IMR-90 (cell line): ENCODE data around the gene PIAS1. TPM values are rescaled to one million over a fixed set of nuclear protein-coding genes. Genes with fewer than 3 reads are reported as not detected.

Source experiments
- ATAC-seq: fragments of 200-7000 bp; cut with Tn5 transposase; 2 replicates; pipeline ENCODE4 v1.9.1; 2020; ENCODE audit warnings: low read depth, mild to moderate bottlenecking, moderate library complexity
- BruUV-seq: library from RNA; stranded (reverse); fragments of 400-500 nt; replicated peaks from 2 replicates; lab custom pipeline; 2021; lab: Mats Ljungman, UMichigan
- CTCF ChIA-PET: fragments of 300-600 bp; formaldehyde crosslinking; extraction: SDS; loops from one replicate; lab custom pipeline; 2021; ENCODE audit warnings: antibody characterized with exemption; lab: Yijun Ruan, JAX
- POLR2A ChIA-PET: fragments of 300-600 bp; sonication (Branson Sonifier 250); formaldehyde crosslinking; loops from one replicate; lab custom pipeline; 2022; ENCODE audit warnings: antibody characterized with exemption; ENCODE audit not compliant: unreplicated experiment; lab: Charles Lee
- DNase-seq: peaks from one replicate; pipeline ENCODE4 v3.0.0; 2013
- H2AFZ ChIP-seq: replicated peaks from 2 replicates; pipeline ENCODE3; 2013; ENCODE audit warnings: low read length, mild to moderate bottlenecking; ENCODE audit not compliant: poor library complexity
- H2AK5ac ChIP-seq: 2 replicates; pipeline ENCODE4 v1.6.1; 2013; ENCODE audit warnings: low read depth, low read length, inconsistent platforms
- H2AK9ac ChIP-seq: replicated peaks from 2 replicates; pipeline ENCODE3; 2013; ENCODE audit warnings: mild to moderate bottlenecking, low read depth, low read length, moderate library complexity; ENCODE audit not compliant: poor library complexity
- H2BK120ac ChIP-seq: 2 replicates; pipeline ENCODE4 v1.6.1; 2013; ENCODE audit warnings: low read depth, low read length, inconsistent platforms
- H2BK15ac ChIP-seq: 3 replicates; pipeline ENCODE4 v1.6.1; 2013; ENCODE audit warnings: low read depth, low read length, inconsistent platforms
- H2BK20ac ChIP-seq: 2 replicates; pipeline ENCODE4 v1.6.1; 2013; ENCODE audit warnings: low read depth, mild to moderate bottlenecking, inconsistent platforms, low read length, moderate library complexity
- H2BK5ac ChIP-seq: 2 replicates; pipeline ENCODE4 v1.6.1; 2013; ENCODE audit warnings: mild to moderate bottlenecking, low read depth, low read length, inconsistent platforms; ENCODE audit not compliant: poor library complexity, severe bottlenecking
- H3K14ac ChIP-seq: replicated peaks from 2 replicates; pipeline ENCODE4 v1.6.1; 2013; ENCODE audit warnings: low read depth, low read length, inconsistent platforms
- H3K18ac ChIP-seq: 2 replicates; pipeline ENCODE4 v1.6.1; 2013; ENCODE audit warnings: low read depth, low read length, control low read depth
- H3K23ac ChIP-seq: 2 replicates; pipeline ENCODE4 v1.6.1; 2013; ENCODE audit warnings: low read depth, low read length, inconsistent platforms
- H3K27ac ChIP-seq: 2 replicates; pipeline ENCODE4 v1.5.1; 2013; ENCODE audit warnings: mild to moderate bottlenecking, control low read depth, low read length; ENCODE audit not compliant: insufficient read depth
- H3K27me3 ChIP-seq: 2 replicates; pipeline ENCODE4 v1.6.1; 2013; ENCODE audit warnings: low read length; ENCODE audit not compliant: control insufficient read depth, insufficient read depth
- H3K36me3 ChIP-seq: 2 replicates; pipeline ENCODE4 v1.6.1; 2013; ENCODE audit warnings: low read length, mixed read lengths; ENCODE audit not compliant: control insufficient read depth, insufficient read depth
- H3K4ac ChIP-seq: 2 replicates; pipeline ENCODE4 v1.6.1; 2013; ENCODE audit warnings: low read depth, low read length, inconsistent platforms
- H3K4me1 ChIP-seq: 2 replicates; pipeline ENCODE4 v1.6.1; 2013; ENCODE audit warnings: low read length, mixed read lengths; ENCODE audit not compliant: control insufficient read depth, insufficient read depth
- H3K4me2 ChIP-seq: 2 replicates; pipeline ENCODE4 v1.6.1; 2013; ENCODE audit warnings: low read depth, mild to moderate bottlenecking, control low read depth, low read length, moderate library complexity
- H3K4me3 ChIP-seq: 2 replicates; pipeline ENCODE4 v1.5.1; 2013; ENCODE audit warnings: low read depth, mild to moderate bottlenecking, control low read depth, low read length, moderate library complexity; ENCODE audit not compliant: insufficient read depth
- H3K56ac ChIP-seq: 2 replicates; pipeline ENCODE4 v1.6.1; 2013; ENCODE audit warnings: low read length, inconsistent platforms; ENCODE audit not compliant: insufficient read depth; ENCODE audit errors: extremely low read depth
- H3K79me1 ChIP-seq, 2 experiments: 2 replicates each; pipeline ENCODE4 v1.6.1; 2013; ENCODE audit warnings: low read length in 2 of 2, inconsistent platforms in 1 of 2, low read depth in 1 of 2
- H3K9ac ChIP-seq: 2 replicates; pipeline ENCODE4 v1.6.1; 2013; ENCODE audit warnings: low read depth, low read length, control low read depth
- H3K9me1 ChIP-seq: 2 replicates; pipeline ENCODE4 v1.6.1; 2013; ENCODE audit warnings: low read length, inconsistent platforms; ENCODE audit not compliant: insufficient read depth
- H3K9me3 ChIP-seq: 2 replicates; pipeline ENCODE4 v1.6.1; 2013; ENCODE audit warnings: low read length; ENCODE audit not compliant: control insufficient read depth, insufficient read depth
- H4K20me1 ChIP-seq: 2 replicates; pipeline ENCODE4 v1.6.1; 2013; ENCODE audit warnings: low read length, inconsistent platforms; ENCODE audit not compliant: insufficient read depth
- H4K5ac ChIP-seq: 2 replicates; pipeline ENCODE4 v1.6.1; 2013; ENCODE audit warnings: mild to moderate bottlenecking, low read depth, low read length, control low read depth
- H4K8ac ChIP-seq, 2 experiments: 2 replicates each; pipeline ENCODE4 v1.6.1; 2013; ENCODE audit warnings: low read depth in 2 of 2, low read length in 2 of 2, control low read depth in 1 of 2, inconsistent platforms in 1 of 2
- H4K91ac ChIP-seq: 2 replicates; pipeline ENCODE4 v1.6.1; 2013; ENCODE audit warnings: low read depth, low read length, inconsistent platforms; ENCODE audit not compliant: insufficient read depth
- CEBPB ChIP-seq: IDR thresholded peaks from 2 replicates; pipeline ENCODE4 v1.6.1; 2012; ENCODE audit warnings: low read depth, low read length, improper control_type of control experiment
- CHD1 ChIP-seq: IDR thresholded peaks from 2 replicates; pipeline ENCODE4 v1.6.1; 2012; ENCODE audit warnings: low read depth, low read length, improper control_type of control experiment
- ELK1 ChIP-seq: fragments of 150-350 bp; IDR thresholded peaks from 2 replicates; pipeline ENCODE4 v1.6.1; 2016; ENCODE audit warnings: low read depth, mild to moderate bottlenecking, low read length, moderate library complexity, borderline replicate concordance
- MAFK ChIP-seq: IDR thresholded peaks from 2 replicates; pipeline ENCODE4 v1.6.1; 2012; ENCODE audit warnings: low read depth, low read length, improper control_type of control experiment
- MAZ ChIP-seq: IDR thresholded peaks from 2 replicates; pipeline ENCODE4 v1.6.1; 2012; ENCODE audit warnings: low read depth, mild to moderate bottlenecking, low read length, improper control_type of control experiment, moderate library complexity, borderline replicate concordance
- MXI1 ChIP-seq: IDR thresholded peaks from 2 replicates; pipeline ENCODE4 v1.6.1; 2012; ENCODE audit warnings: low read depth, mild to moderate bottlenecking, low read length, moderate library complexity, borderline replicate concordance
- RCOR1 ChIP-seq: IDR thresholded peaks from 2 replicates; pipeline ENCODE4 v1.6.1; 2012; ENCODE audit warnings: mild to moderate bottlenecking, low read length, improper control_type of control experiment; ENCODE audit not compliant: insufficient replicate concordance
- SMC3 ChIP-seq: fragments of 150-350 bp; IDR thresholded peaks from 2 replicates; pipeline ENCODE4 v1.6.1; 2016; ENCODE audit warnings: low read depth, mild to moderate bottlenecking, antibody characterized with exemption, low read length, moderate library complexity
- WGBS, 2 experiments: methylation state at CpG; one replicate each; pipeline versions ENCODE4 v1.1.5 to v1.1.7; 2013; ENCODE audit warnings: missing lambda C conversion rate in 2 of 2; ENCODE audit not compliant: insufficient read length in 1 of 2; ENCODE audit errors: extremely low coverage in 2 of 2; 5-methylcytosine and 5-hydroxymethylcytosine counted together
- dilution Hi-C: fragments of 300-500 bp; cut with HindIII; formaldehyde crosslinking; loops from one replicate; pipeline ENCODE4 v1.14.3; 2018; ENCODE audit warnings: low sequenced_read_pairs; ENCODE audit not compliant: unreplicated experiment
- in situ Hi-C: fragments of 300-500 bp; cut with MboI; formaldehyde crosslinking; loops from 3 replicates; pipeline ENCODE4 v1.14.3; 2019; ENCODE audit warnings: low sequenced_read_pairs, inconsistent platforms, mixed read lengths
- intact Hi-C: fragments of 100-400 bp; cut with micrococcal nuclease; formaldehyde crosslinking; loops from 2 replicates; pipeline ENCODE4 v1.10.0; 2022
- polyA plus RNA-seq, 3 experiments: library from polyadenylated mRNA; depleted of rRNA; stranded (reverse); fragments of >200 nt; gene quantifications; 2 replicates each; pipeline ENCODE4 v1.2.3, GENCODE V29; 2012; ENCODE audit warnings: low replicate concordance in 1 of 3
- total RNA-seq: library from RNA; depleted of rRNA; stranded (reverse); fragments of >200 nt; gene quantifications from 2 replicates; pipeline ENCODE4 v1.2.3, GENCODE V29; 2012

Gene PIAS1
- total and polyA plus RNA-seq, 2 of the 4 experiments (the other 2 are of a cell fraction) = 20.0 to 63.6 TPM

GRCh38 chr15:68062214-68062613 lies 8.1 kb downstream of the PIAS1 start:
- Histone ChIP-seq H3K4me3 (no peak overlapping the region), H3K36me3 (0 out of 2 replicates have a peak, but pooled peaks cover 2% of the 10 kb centered on the region), H3K79me1 (peaks cover 28 to 69% of the 10 kb centered on the region in 2 experiments), H3K27me3 (no peaks in the 10 kb centered on the region), H3K9me1 (peaks cover 5% of the 10 kb centered on the region; the same call in 1 of the 2 replicates), H3K23ac (no peak overlapping the region), H4K91ac (no peak overlapping the region), H2AK5ac (no peak overlapping the region), H3K9me3 (no peaks in the 10 kb centered on the region), H2BK5ac (no peak overlapping the region), H4K5ac (no peak overlapping the region), H4K20me1 (peaks cover 78% of the 10 kb centered on the region), H2AFZ (no peak overlapping the region), H3K56ac (no peak overlapping the region), H3K14ac (no peak overlapping the region), H2AK9ac (no peak overlapping the region), H3K4me2 (no peak overlapping the region), H2BK20ac (no peak overlapping the region), H3K4me1 (no peaks in the 10 kb centered on the region), H2BK120ac (no peak overlapping the region), H3K9ac (no peak overlapping the region), H3K4ac (no peak overlapping the region), H3K27ac (no peak overlapping the region), H4K8ac (no peak overlapping the region), H3K18ac (no peak overlapping the region), H2BK15ac (no peak overlapping the region)
- ChIA-PET CTCF (no interaction called here), POLR2A (no interaction called here)
- in situ Hi-C loops (no loop called here), dilution Hi-C loops (no loop called here), intact Hi-C loops (no loop called here)
- whole genome bisulfite sequencing, 2 experiments = no CpG with 5 or more reads among the region's 3 CpGs
- ATAC-seq = no peak
- no TSS peak for BruUV-seq
- TF ChIP-seq MAFK (no peak), MXI1 (no peak), MAZ (no peak), RCOR1 (no peak), SMC3 (no peak), CEBPB (no peak), CHD1 (no peak), ELK1 (no peak)
- DNase-seq = no peak
